GM06990 (cell line): Measurements from ENCODE around the gene EPB41.

Experiments
- DNase-seq: peaks from one replicate; pipeline ENCODE4 v3.0.0-alpha.2; 2011; ENCODE audit not compliant: insufficient read length; ENCODE audit errors: extremely low read depth
- H3K27me3 ChIP-seq: replicated peaks from 2 replicates; pipeline ENCODE4 v1.6.0; 2011; ENCODE audit warnings: low read length; ENCODE audit not compliant: control insufficient read depth, insufficient read depth
- H3K36me3 ChIP-seq: 2 replicates; pipeline ENCODE4 v1.5.1; 2011; ENCODE audit warnings: low read length; ENCODE audit not compliant: control insufficient read depth, insufficient read depth
- H3K4me3 ChIP-seq: replicated peaks from 2 replicates; pipeline ENCODE4 v1.5.1; 2011; ENCODE audit warnings: low read depth, mild to moderate bottlenecking, control low read depth, low read length
- CTCF ChIP-seq: IDR thresholded peaks from 2 replicates; pipeline ENCODE4 v1.5.1; 2011; ENCODE audit warnings: low read length, control low read depth, mild to moderate bottlenecking, inconsistent platforms; ENCODE audit not compliant: insufficient read depth, poor library complexity, severe bottlenecking

EPB41 gene

GRCh38 chr1:29017975-29018712 lies 103.8 kb downstream of the EPB41 start:
- no peaks in the 10 kb centered on the region for H3K36me3 ChIP-seq
- no peak for TF ChIP-seq CTCF

GRCh38 chr1:29022620-29023019 lies 108.3 kb downstream of the EPB41 start:
- no peak for DNase-seq
- H3K4me3 ChIP-seq, result no peak overlapping the region
- no peaks in the 10 kb centered on the region for H3K27me3 ChIP-seq
- no peaks in the 10 kb centered on the region for H3K36me3 ChIP-seq
- no peak for TF ChIP-seq CTCF

More at GRCh38 chr1:29017975-29018712, 103.8 kb downstream of the EPB41 start:
- DNase-seq, result no peak
- no peak overlapping the region for H3K4me3 ChIP-seq
- H3K27me3 ChIP-seq, result no peaks in the 10 kb centered on the region

- no peak for DNase-seq
- no peak for TF ChIP-seq CTCF
- H3K36me3 ChIP-seq, result no peaks in the 10 kb centered on the region
- no peaks in the 10 kb centered on the region for H3K27me3 ChIP-seq
- H3K4me3 ChIP-seq, result no peak overlapping the region
These were observed 115.3 kb downstream of the EPB41 start for GRCh38 chr1:29029667-29030066.

GRCh38 chr1:29032841-29033240 lies 118.5 kb downstream of the EPB41 start:
- Histone ChIP-seq H3K27me3 (no peaks in the 10 kb centered on the region), H3K4me3 (no peak overlapping the region), H3K36me3 (no peaks in the 10 kb centered on the region)
- no peak for DNase-seq
- TF ChIP-seq CTCF, result no peak

- H3K36me3 ChIP-seq, result no peaks in the 10 kb centered on the region
- H3K4me3 ChIP-seq, result no peak overlapping the region
- TF ChIP-seq CTCF, result peak; percentile 40
- no peaks in the 10 kb centered on the region for H3K27me3 ChIP-seq
- DNase-seq, result peak; percentile 4
These were observed 119.6 kb downstream of the EPB41 start for GRCh38 chr1:29033829-29034466.
